ENCODE measurements around the gene TSPO2. TPM values are rescaled to one million over a fixed set of nuclear protein-coding genes. Genes with fewer than 3 reads are reported as not detected.

The TSPO2 gene
- total RNA-seq, 2 donors from 2014 or later = not detected

DNA sequence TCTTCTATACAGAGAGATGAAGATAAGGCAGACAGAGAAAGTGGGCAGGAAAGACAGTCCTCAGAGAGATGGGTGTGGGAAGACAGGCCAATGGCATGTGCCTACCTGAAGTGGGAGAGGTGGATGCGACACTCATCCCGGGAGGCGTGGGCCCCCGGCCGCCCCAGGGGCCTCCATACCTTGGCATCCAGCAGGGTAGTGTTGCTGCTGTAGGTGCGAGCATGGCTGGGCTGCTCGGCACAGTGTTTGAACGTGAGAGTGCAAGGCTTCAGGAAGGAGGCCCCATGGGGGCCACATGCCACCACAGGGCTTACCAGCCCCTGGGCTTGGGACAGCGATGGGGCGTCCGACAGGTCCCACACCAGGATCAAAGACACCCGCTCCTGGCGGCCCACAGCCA, 8.5 kb upstream of the TSPO2 start:
- Histone ChIP-seq H3K27ac (no peak overlapping the region), H3K4me3 (no peak overlapping the region), H3K36me3 (no peaks in the 10 kb centered on the region), H3K27me3 (replicated peaks; ENCODE audit: insufficient read depth) (no peaks in the 10 kb centered on the region), H3K9me3 (no peaks in the 10 kb centered on the region), H3K4me1 (replicated peaks) (no peaks in the 10 kb centered on the region)
- TF ChIP-seq, protein P1, sequence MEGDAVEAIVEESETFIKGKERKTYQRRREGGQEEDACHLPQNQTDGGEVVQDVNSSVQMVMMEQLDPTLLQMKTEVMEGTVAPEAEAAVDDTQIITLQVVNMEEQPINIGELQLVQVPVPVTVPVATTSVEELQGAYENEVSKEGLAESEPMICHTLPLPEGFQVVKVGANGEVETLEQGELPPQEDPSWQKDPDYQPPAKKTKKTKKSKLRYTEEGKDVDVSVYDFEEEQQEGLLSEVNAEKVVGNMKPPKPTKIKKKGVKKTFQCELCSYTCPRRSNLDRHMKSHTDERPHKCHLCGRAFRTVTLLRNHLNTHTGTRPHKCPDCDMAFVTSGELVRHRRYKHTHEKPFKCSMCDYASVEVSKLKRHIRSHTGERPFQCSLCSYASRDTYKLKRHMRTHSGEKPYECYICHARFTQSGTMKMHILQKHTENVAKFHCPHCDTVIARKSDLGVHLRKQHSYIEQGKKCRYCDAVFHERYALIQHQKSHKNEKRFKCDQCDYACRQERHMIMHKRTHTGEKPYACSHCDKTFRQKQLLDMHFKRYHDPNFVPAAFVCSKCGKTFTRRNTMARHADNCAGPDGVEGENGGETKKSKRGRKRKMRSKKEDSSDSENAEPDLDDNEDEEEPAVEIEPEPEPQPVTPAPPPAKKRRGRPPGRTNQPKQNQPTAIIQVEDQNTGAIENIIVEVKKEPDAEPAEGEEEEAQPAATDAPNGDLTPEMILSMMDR (IDR thresholded peaks at IDR 0.05) = no peak
- TF ChIP-seq POLR2A (IDR thresholded peaks at IDR 0.05) = no peak
- no peak for TF ChIP-seq POLR2AphosphoS5 (IDR thresholded peaks at IDR 0.05)
- WGBS = 85% methylated on average over 13 of the region's 13 CpGs
- intact Hi-C loops (cut with DNase I) = no loop called here
- no peak for DNase-seq (ENCODE audit: low spot score)

DNA sequence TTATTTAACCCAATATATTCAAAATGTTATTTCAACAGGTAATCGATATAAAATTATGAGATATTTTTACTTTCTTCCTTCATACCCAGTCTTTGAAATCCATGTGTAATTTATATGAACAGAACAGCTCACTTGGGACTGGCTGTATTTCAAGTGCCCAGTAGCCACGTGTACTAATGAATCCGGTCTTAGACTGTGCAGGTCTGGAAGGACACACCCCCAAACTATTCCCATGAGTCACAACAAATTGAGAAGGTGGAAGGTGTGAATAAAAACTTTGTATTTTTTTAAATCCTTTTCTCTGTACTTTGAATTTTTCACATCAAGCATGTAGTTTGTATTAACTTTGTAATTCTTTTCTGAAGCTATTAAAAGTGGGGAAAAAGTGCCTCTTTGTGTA, 6.1 kb upstream of the TSPO2 start:
- intact Hi-C loops (cut with DNase I) = no loop called here
- Histone ChIP-seq H3K4me3 (no peak overlapping the region), H3K27me3 (replicated peaks; ENCODE audit: insufficient read depth) (no peaks in the 10 kb centered on the region), H3K27ac (no peak overlapping the region), H3K9me3 (no peaks in the 10 kb centered on the region), H3K4me1 (replicated peaks) (no peaks in the 10 kb centered on the region), H3K36me3 (no peaks in the 10 kb centered on the region)
- 44% methylated on average over 3 of the region's 3 CpGs for WGBS
- TF ChIP-seq POLR2A (IDR thresholded peaks at IDR 0.05) (no peak), POLR2AphosphoS5 (IDR thresholded peaks at IDR 0.05) (no peak)
- TF ChIP-seq, protein P1 (IDR thresholded peaks at IDR 0.05) = no peak
- DNase-seq (ENCODE audit: low spot score) = no peak

DNA sequence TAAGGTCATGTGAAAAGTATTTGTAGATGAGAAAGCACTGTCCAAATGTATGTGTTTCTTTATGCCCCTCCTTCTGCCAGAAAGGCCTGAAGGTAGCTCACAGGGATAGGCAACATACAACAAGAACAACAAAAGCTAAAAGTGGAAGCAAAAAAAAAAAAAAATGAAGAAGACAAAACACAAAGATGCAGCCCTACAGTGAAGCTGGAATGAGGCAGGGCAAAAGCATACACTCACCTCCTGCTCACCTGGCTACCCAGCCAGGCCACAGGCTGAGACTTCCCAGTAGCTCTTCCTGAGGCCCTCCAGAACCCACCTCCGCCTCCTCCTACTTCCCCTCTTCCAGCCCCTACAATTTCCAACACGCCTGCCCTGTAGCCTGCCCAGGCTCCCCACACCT, 5.7 kb upstream of the TSPO2 start:
- Histone ChIP-seq H3K27ac (no peak overlapping the region), H3K9me3 (no peaks in the 10 kb centered on the region), H3K27me3 (replicated peaks; ENCODE audit: insufficient read depth) (no peaks in the 10 kb centered on the region), H3K4me3 (no peak overlapping the region), H3K4me1 (replicated peaks) (no peaks in the 10 kb centered on the region), H3K36me3 (no peaks in the 10 kb centered on the region)
- 100% methylated on average over 2 of the region's 2 CpGs for WGBS
- intact Hi-C loops (cut with DNase I) = no loop called here
- TF ChIP-seq POLR2A (IDR thresholded peaks at IDR 0.05) = no peak
- TF ChIP-seq, protein P1 (IDR thresholded peaks at IDR 0.05) = no peak
- no peak for TF ChIP-seq POLR2AphosphoS5 (IDR thresholded peaks at IDR 0.05)
- DNase-seq (ENCODE audit: low spot score) = no peak

DNA sequence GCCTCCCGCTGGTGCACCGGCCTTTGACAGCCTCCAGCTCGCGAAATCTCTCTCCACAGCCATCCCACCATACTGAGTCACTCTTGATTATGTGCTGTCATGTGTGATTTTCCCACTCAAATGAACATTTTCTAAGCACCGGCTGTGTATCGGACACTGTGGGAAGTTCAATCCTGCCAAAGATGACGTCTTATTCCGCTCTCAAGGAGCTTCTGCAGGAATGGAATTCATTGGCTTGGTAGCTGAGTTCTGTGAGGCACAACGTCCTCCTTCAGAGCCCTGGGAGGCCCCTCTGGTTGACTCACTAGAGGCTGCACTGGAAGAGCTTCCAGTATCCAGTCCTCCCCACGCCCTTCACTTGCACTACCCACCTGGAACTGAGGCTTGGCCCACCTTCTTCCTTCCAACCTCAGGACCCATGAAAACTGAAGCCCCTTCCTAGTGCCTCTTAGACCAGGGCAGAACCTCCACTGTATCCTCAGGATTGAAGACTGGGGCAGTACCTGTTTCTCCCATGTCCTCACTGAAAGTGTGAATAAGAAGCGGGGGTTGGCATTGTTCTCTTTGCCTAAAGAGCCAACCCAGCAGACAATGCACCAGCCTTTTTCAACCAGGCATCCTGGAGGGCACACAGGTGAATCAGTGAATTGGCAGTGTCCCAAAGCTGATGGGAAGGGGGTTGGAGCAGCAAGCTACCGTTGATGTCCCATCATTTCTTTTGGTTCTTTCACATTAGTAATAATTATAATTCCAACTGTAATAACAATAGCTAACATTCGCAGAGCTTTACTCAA, 5.0 kb upstream of the TSPO2 start:
- H3K9me3 ChIP-seq = no peaks in the 10 kb centered on the region
- no peak overlapping the region for H3K27ac ChIP-seq
- H3K36me3 ChIP-seq = no peaks in the 10 kb centered on the region
- H3K27me3 ChIP-seq (replicated peaks; ENCODE audit: insufficient read depth) = no peaks in the 10 kb centered on the region
- no peak overlapping the region for H3K4me3 ChIP-seq
- DNase-seq (ENCODE audit: low spot score) = no peak
- intact Hi-C loops (cut with DNase I) = no loop called here
- TF ChIP-seq POLR2A (IDR thresholded peaks at IDR 0.05) (no peak), POLR2AphosphoS5 (IDR thresholded peaks at IDR 0.05) (no peak)
- TF ChIP-seq, protein P1 (IDR thresholded peaks at IDR 0.05) = no peak
- 84% methylated on average over 13 of the region's 13 CpGs for WGBS
- H3K4me1 ChIP-seq (replicated peaks) = no peaks in the 10 kb centered on the region

DNA sequence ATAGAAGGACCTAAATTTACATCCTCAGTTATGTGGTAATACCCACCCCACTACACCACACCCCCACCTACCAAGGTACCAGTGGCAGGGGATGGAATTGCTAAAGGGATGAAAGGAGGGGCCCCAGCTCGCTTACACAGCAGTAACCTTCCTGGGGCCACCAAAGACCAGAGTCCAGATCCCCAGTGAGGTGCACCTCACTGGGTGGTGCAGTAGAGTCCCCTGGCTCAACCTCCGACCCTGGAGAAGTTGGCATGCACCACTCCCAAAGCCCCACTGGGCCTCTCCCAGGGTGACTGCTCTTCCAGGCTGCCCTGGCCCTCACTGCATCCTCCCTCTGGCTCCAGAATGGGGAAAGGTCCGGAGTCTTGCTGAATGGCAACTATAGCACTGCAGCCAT, 4.1 kb upstream of the TSPO2 start:
- no peak for DNase-seq (ENCODE audit: low spot score)
- no peaks in the 10 kb centered on the region for H3K36me3 ChIP-seq
- no peak overlapping the region for H3K27ac ChIP-seq
- no peak overlapping the region for H3K4me3 ChIP-seq
- no peaks in the 10 kb centered on the region for H3K9me3 ChIP-seq
- WGBS = 80% methylated on average over 3 of the region's 3 CpGs
- no peaks in the 10 kb centered on the region for H3K27me3 ChIP-seq (replicated peaks; ENCODE audit: insufficient read depth)
- TF ChIP-seq POLR2A (IDR thresholded peaks at IDR 0.05) (no peak), POLR2AphosphoS5 (IDR thresholded peaks at IDR 0.05) (no peak)
- TF ChIP-seq, protein P1 (IDR thresholded peaks at IDR 0.05) = no peak
- H3K4me1 ChIP-seq (replicated peaks) = no peaks in the 10 kb centered on the region
- intact Hi-C loops (cut with DNase I) = no loop called here

All from prostate gland (tissue), 2 donors.